GM18508 (cell line): ENCODE measurements around the gene SLC12A9.

Experiments
- ATAC-seq: cut with Tn5 transposase; IDR thresholded peaks from one replicate; pipeline ENCODE4 v1.9.1; 2021; ENCODE audit warnings: moderate number of reproducible peaks; ENCODE audit not compliant: insufficient read depth, unreplicated experiment

The SLC12A9 gene

DNA sequence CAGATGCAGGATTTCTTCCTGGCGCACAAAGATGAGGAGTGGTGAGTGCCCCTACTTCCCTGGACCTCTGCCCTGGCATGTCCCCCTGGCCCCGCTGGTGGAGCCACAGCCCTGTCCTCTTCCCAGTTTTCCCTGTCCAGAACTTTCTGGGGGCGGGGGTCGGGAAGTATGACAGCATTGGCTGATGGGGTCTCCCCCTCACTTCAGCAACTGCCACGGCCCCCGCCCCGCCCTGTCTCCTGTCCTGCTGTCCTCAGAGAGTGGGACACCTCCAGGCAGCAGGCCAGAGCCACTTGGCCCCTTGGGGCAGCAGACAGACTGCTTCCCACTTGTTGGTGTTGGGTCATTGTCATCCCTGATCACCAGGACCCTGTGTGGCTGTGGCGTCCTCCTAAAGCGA, 29.7 kb downstream of the SLC12A9 start:
- ATAC-seq: no peak

DNA sequence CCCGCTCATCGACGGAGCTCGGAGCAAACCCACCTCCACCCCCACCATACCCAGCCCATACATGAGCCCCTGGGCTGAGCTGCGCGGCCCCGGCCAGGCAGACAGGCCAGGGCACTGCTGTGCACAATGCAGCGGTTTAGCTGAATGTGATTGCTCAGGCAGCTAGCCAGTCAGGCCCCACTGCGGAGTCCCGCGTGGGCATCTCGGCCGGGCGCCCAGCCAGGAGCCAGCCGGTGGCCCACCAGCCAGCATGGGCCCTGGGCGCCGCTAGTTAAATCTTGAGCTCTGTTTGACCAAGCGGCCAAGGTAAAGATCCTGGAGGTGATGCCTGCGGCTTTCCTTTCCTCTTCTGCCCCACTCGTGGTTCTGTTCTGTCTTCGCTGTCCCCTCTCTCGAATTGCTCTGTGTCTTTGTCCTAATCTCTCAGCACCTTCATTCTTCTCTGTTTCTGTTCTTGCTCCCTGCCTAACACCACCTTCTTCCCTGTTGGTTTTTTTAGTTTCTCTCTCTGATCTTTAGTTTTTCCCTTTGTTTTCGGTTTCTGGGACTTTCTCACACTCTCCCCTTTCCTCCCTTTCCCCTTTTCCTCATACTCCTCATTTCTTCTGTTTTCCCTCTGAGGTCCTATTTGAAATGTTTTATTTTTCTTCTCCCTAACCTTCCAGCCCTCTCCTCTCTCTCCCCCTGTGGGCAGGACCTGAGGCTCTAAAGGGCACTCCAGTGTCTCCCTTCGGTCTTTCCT, 30.4 kb downstream of the SLC12A9 start:
- ATAC-seq: no peak

DNA sequence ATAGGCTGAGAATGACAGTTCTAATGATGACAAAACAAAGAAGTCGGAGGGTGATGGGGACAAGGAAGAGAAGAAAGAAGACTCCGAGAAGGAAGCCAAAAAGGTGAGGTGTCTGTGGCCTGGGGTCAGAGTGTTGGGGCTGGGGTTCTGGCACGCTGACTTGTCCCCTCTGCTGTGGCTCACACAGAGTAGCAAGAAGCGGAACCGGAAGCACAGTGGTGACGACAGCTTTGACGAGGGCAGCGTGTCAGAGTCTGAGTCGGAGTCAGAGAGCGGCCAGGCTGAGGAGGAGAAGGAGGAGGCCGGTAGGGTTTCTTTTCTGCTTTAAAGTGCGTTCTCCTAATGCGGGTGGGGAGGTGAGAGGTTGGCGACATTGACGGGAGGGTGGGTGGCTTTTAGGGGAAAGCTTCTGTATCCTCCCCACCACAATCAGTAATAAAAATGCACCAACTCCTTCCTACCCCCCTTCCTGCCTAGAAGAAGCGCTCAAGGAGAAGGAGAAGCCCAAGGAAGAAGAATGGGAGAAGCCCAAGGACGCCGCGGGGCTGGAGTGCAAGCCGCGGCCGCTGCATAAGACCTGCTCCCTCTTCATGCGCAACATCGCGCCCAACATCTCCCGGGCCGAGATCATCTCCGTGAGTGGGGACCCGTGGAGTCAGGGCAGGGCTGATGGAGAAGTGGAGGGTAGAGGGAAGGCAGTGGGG, 32.4 kb downstream of the SLC12A9 start:
- ATAC-seq: no peak

DNA sequence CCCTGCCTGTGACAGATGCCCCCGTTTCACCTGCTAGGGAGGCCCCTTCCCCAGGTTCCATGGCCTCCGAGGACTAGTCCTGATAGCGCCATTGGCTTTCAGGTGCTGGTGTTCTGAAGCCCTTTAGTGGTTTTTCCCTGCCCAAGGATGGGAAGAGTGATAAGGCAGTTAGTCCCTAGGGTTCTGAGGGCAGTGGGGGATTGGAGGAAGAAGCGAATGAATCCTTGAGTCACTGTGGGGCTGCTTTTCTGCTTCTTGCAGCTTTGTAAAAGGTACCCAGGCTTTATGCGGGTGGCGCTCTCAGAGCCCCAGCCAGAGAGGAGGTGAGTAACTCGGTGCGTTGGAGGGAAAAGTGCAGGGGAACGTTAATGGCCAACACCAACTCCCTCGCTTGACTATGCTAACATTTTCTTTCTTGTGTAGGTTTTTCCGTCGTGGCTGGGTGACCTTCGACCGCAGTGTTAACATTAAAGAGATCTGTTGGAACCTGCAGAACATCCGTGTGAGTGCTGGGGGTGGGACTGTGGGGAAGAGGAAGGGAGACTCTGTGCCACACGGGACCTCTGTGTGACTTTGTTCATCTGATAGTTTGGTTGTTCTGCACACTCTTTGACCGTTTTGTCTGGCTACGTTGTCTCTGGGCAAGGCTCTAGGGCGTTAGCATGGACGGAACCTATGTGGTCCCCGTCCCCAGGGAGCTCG, 33.1 kb downstream of the SLC12A9 start:
- ATAC-seq: no peak

DNA sequence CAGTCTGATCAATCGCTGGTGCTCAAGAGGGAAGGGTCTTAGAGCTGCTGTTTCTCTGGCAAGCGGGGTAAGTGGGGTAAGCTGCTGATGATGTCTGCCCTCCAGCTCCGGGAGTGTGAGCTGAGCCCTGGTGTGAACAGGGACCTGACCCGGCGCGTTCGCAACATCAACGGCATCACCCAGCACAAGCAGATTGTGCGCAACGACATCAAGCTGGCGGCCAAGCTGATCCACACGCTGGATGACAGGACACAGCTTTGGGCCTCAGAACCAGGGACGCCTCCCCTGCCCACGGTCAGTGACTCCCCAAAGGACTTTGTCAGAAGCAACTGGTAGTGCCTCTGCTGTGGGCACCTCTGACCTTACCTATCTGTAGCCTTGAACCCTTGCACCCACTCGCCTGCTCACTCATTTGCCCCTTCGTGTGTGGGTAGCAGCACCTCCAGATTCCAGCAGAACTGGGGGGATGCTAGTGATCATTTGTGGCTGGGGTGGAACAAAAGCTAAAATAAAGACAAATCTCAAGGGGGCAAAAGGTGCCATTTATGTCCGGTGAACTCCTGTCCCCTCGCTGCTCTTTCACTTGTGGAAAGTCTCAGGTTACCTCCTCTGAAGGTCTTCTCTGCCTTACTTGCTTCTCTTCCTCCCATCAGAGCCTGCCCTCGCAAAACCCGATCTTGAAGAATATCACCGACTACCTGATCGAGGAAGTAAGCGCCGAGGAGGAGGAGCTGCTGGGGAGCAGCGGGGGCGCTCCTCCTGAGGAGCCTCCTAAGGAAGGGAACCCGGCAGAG, 33.8 kb downstream of the SLC12A9 start:
- no peak for ATAC-seq

DNA sequence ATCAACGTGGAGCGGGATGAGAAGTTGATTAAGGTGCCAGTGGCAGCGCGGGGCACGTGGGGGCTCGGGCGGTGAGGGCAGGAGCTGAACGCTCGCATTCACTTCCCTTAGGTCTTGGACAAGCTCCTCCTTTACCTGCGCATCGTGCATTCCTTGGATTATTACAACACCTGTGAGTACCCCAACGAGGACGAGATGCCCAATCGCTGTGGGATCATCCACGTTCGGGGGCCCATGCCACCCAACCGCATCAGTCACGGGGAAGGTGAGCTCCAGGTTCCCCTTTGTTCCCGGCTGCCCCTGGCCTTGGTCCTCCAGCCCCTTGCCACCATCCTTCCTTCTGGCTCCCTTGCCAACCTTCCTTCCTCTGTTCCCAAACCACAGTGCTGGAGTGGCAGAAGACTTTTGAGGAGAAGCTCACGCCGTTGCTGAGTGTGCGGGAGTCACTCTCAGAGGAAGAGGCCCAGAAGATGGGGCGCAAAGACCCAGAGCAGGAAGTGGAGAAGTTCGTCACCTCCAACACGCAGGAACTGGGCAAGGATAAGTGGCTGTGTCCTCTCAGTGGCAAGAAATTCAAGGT, 34.5 kb downstream of the SLC12A9 start:
- ATAC-seq: no peak

DNA sequence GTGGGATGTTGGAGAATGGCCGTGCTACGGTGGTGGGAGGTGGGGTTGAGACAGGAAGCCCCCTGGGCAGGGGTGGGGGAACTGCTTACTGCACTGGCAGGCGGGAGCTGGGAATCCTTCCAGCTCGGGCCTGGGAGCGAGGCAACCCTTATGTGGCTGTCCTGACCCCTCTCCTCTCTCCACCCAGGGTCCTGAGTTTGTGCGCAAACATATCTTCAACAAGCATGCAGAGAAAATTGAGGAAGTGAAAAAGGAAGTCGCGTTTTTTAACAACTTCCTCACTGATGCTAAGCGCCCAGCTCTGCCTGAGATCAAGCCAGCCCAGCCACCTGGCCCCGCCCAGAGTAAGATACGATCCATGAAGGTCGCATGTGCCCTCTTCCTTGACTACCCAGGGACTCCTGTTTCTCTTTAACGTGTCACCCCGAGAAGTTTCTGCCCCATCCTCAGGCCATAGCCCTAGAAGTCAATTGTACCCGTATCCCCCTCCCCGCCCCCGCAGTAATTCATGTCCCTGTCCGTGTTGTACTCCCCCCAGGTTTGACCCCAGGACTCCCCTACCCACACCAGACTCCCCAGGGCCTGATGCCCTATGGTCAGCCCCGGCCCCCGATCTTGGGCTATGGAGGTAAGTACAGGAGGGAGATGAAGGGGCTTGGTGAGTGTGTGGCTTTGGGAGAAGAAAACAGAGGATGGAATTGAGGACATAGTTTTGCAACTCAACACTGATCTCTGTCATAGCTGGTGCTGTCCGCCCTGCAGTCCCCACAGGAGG, 35.2 kb downstream of the SLC12A9 start:
- ATAC-seq: peak; percentile 34

DNA sequence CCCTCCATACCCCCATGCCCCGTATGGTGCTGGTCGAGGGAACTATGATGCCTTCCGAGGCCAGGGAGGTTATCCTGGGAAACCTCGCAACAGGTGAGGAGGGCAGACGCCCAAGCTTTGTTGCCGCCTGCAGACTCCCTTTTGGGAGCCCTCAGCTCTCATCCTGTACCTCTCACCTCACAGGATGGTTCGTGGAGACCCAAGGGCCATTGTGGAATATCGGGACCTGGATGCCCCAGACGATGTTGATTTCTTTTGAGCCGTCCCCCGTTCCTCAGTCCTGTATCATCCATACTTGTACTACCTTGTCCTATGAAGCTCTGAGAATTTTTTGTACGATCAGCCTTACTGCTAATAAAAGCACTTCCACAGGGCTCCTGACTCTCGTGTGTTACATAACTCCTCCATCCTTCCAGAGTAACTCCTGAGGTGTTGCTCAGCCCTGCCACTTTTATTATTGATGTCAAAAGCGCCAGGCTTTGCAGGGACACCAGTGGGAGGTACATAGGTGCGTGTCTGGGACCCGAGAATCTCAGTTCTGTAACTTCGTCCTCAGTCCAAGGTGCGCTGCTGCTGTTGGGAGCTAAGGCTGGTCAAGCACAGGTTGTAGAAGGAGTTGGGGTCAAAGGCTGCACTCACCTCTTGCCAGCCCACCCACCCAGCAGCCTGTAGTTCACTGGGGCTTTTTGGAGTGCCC, 35.9 kb downstream of the SLC12A9 start:
- ATAC-seq: no peak

DNA sequence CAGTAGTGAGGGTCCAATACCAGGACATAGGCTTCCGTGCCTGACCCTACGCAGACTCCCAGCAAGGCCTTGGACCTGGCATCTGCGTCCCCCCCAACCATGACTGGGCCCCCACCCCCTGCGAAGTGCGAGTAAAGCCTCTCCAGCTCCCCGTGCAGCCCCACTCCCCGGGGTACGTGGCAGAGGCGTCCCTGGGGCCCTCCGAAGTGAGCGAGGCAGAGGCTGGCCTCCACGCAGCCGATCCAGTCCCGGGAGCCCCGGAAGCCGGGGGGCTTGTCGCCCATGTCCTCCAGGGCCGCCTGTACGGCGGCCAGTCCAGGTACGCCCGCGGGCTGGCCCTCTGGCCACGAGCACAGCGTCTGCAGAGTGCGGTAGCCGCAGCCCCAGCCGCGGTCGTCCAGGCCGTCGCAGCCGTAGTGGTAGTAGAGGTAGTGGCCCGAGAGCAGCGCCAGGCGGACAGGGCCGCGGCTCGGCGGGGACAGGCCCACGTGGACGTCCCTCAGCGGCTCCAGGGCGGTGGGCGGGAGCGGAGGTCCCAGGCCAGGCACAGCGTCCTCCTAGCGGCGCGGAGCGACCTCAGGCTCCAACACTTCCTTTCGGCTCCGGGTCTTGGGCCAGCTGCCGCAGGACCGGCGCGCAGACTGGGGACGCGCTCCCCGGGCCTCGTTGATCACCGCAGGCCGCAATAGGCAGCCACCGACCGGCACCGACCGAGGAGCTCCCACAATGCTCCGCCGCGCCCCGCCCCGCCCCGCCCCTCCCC, 36.7 kb downstream of the SLC12A9 start, which contains the start of gene UFSP1:
UFSP1 (minus strand) TSS at position 728 of the 763 bp plus-strand sequence; CDS start at position 284, 444 bp downstream.
- ATAC-seq: no peak

DNA sequence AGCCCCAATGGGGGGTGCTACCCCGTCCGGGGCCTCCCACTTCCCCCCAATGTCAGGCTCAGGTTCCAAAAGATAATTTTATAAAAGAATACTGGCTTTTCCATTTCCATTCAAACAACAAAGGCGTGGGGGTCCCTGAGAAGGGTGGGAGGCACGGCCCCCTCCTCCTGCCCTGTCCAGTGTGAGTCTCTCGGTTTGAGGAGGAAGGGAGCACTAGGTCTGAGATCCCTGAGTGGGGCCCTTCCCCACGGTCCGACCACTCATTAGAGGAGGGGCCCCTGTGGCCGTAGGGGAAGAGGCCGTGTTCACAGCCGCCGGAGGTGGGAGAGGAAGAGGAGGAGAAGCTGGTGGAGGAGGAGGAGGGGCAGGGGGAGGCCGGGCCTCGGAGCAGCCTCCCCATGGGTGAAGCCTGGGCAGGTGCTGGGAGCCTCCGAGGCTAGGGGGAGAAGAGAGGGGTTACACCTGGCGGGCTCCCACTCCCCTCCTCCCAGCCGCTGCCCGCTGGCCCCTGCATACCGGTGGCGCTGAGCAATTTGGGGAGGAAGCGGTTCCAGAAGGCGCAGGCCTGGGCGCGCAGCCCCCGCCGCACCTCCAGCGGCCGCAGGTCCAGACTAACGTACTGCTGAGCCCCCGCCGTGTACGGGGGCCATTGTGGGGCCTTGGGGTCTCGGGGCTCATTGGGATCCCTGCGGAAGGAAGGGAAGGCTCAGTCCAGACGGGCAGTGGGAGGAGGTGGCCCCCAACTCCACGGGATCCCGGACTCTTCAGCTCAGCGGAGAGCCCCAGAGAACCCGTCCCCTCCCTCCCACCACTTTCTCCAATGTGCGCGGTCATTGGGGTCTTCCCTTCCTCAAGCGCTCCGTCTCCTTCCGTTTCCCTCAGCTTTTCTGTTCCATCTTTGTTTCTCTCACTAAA, 38.4 kb downstream of the SLC12A9 start:
- ATAC-seq: no peak

DNA sequence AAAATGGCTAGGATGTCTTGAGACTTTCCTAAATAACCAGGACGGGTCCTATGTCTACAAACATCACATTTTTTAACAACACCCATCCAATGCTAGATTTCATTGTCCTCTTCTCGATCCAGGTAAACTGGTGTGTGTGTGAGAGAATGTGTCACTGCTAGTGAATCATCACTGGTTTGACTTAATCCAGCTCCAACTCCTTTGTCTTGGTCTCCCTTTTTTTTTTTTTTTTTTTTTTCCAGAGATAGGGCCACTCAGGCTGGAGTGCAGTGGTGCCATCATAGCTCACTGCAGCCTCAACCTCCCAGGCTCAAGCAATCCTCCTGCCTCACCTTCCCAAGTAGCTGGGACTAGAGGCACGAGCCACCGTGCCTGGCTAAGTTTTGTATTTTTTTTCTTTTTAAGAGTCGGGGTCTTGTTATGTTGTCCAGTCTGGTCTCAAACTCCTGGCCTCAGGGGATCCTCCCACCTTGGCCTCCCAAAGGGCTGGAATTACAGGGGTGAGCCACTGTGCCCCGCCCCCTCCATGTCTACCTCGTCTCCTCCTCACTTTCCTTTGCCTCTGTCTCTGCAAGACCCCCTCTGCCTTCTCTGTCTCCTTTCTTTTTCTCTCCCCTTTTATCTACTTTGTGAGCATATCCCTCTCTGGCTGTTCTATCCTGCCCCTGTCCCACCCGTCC, 39.2 kb downstream of the SLC12A9 start:
- ATAC-seq: no peak

DNA sequence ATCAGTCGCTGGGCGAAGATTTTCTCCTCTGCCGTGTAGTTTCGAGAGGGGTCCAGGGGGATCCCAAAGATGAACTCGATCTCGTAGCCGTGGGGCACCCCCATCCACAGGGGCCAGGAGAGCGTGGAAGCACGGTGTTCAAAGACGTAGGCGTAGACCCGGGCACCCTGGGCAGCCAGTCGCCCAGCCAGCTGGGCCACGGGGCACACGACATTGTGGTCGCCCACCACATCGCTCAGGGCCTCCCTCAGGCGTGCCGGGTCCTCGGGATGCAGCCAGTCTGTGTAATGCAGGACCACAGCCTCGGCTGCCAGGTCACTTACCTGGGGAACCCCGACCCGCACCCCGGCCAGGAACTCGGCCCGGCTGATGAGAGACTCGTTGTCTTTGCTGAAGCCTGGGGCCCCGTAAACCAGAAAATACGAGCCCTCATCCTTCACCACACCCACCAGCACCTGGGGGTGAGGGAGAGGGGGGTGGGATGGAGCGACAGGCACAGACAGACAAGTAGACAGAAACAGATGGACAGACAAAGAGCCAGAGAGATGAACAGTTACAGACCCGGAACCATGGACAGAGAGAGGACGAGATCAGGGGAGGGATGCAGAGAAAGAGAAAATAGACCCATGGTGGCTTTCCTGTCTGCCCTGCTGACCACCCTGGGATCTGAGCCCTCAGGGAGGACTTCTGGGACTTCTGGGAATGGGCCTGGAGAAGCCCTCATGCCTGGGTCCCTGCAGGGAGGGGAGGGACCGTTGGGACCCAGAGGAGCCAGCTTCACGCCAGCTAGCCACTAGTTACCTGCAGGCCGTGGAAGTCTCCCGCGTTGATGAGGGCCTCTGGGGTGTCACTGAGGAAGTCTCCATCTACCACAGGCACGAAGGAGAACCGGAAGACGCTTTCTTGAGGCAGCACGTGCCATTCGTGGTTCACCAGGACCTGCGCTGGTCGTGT, 40.1 kb downstream of the SLC12A9 start:
- ATAC-seq: no peak

DNA sequence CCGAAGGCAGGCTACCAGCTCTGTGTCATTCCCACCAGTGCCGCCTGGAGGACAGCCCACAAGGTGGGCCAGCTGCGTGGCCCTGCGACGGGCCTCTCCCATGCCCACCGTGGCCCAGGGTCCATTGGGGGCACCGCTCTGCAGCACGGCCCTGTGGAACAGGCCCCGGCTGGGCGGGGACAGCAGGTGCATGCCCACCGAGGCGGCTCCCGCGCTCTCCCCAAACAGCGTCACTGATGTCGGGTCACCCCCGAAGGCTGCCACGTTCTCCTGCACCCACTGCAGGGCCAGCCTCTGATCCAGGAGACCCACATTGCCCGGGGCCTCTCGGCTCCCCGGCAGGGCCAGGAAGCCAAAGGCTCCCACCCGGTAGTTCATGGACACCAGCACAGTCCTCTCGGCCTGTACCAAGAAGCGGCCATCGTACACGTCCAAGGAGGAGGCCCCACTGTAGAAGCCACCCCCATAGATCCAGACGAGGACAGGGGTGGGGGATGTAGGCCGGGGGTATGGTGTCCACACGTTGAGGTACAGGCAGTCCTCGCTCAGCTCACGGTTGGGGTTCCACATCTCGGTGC, 40.9 kb downstream of the SLC12A9 start:
- no peak for ATAC-seq

DNA sequence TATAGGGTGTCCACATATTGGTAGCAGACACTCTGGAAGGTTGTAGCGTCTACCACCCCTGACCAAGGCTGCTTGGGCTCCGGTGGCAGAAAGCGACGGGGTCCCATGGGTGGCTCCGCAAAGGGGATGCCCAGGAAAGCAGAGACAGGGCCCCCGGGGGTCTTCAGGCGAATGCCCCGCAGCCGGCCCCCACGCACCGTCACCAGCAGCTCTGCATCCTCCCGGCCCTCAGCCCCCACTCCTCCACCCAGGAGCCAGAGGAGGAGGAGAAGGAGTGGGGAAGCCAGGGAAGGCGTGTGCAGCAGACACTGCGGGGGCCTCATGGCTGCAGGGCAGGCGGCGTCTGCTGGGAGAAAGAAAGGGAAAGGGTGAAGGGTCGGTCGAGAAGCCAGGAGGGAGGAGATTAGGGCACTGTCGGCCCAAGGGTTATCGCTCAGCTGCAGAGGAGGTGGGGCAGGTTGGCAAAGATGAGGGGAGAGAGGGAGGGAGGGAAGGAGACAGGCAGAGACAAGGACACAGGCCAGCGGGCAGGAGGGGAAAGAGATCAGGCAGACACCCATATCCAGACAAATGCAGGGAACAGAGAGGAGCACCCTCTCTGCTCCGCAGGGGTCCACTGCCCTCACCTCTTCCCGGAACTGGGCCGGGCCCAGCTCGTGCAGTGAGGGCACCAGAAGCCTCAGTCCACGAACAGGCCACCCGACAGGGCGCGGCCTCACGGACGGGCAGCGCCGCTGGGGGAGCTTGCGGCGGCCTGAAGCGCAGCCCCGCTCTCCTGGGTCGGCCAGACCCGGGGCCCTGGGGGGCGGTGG, 41.6 kb downstream of the SLC12A9 start:
- ATAC-seq: no peak
